ENCODE results near the gene CELF2.

CELF2 gene

GRCh38 chr10:11159543-11160215, 142.0 kb downstream of the CELF2 start:
- no peak for DNase-seq

DNA sequence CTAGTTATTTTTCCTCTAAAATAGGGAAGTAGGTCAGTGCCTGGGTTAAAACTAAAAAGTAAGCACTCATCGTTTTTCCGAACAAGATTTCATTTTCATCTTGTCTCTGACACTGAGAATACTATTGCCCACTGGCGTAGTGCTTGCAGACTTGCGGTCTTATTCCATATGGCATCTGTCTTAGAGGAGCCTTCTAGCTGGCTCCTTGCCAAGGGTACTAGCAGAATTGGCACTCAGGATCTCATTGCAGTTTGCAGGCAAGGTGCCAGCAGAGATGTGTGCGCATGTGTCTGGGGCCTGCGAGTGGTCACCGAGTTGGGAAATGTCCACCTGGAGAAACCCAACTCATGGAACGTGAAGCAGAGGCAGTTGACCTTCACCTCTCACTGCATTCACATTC, 143.4 kb downstream of the CELF2 start:
- DNase-seq = no peak

DNA sequence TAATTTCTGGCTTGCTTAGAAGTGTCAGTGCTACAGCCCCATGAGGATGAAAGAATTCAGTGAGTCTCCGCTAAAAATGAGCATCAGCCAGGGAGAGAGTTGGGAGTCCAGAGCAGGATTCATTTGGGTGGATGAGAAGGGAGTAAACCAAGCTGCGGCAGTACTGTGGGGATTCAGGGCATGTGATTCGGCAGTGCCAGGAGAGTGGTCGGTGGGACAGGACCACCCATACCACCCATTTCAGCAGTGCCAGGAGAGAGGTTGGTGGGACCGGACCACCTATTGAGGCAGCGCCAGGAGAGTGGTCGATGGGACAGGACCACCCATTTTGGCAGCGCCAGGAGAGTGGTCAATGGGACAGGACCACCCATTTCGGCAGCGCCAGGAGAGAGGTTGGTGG, 144.2 kb downstream of the CELF2 start:
- no peak for DNase-seq

DNA sequence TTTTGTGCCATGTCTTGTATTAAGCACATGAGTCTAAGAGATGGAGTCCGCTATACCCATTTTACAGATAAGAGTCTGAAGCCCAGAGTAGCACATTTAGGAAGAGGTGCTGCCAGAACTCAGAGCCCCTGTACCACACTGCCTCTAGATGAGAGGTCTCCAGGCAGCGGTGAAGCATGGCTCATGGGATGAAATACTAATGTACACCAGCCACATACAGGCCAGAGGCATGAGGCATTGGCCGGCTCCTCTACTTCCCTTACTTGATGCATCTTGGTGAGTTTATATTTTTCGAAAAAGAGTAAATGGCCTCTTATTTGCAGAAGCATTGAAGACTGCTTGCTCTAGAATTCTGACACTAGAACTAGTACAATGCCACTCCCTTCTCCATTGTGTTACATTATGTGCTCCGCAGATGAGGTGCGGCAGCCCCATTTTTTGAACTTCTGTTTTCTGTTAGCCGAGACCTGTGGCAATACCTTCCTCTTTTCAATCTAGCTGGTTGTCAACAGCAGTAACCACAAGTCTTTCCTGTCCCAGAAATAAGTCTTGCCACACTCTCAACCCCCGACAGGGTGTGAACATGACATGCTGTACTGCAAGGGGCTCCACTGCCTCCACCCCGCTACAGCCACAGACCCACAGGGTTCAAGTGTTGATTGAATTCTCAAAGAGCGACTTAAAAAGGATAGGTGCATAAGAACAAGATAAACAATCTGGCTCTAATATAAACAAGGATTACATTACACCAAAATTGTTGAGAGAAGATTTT, 145.3 kb downstream of the CELF2 start:
- DNase-seq = peak; percentile 96

- DNase-seq = no peak
Measured at GRCh38 chr10:11163780-11164550, 146.3 kb downstream of the CELF2 start.

DNA sequence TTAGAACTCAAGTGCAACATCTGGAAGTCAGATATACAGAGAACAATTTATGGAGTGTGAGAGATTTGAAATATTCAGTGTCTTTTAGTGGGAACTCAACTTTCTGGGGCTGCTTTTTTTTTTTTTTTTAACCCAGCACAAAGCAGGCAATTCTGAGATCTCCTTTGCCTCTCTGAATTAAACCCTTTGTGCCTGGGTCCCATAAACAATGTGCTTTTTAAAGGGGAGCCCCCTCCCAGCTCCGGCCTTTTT, 146.8 kb downstream of the CELF2 start:
- no peak for DNase-seq

DNA sequence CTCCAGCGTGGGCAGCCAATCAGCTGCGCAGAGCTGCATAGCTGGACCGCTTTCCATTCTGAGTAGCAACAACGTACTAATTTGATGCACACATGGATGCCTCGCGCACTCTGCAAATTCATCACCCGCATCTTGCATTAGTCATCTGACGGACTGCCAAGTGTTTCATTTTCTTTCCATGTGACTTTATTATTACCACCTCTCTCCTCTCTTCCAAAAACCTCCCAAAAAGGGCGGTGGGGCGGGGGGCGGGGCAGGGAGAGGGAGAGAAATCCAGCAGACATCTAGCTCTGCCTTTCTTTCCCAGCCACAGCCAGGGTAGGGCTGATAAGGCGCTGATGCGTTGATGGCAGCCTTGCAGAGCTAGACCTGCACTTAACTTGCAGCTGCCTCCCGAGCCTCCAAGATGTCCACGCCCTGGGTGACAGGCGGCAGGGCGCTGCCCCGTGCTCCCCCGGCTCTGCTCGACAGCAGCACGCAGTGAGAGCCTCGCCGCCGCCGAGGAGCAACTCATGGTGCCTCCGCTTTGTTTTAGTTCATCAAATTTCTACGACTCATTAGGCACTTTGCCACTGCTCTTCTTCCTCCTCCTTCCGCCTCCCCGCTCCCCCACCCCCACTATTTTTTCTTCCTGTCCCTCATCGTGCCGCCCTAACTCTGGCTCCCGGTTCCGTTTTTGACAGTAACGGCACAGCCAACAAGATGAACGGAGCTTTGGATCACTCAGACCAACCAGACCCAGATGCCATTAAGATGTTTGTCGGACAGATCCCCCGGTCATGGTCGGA, 147.3 kb downstream of the CELF2 start:
- peak; percentile 88 for DNase-seq

- peak; percentile 91 for DNase-seq
Measured at GRCh38 chr10:11165591-11166543, 148.2 kb downstream of the CELF2 start.

DNA sequence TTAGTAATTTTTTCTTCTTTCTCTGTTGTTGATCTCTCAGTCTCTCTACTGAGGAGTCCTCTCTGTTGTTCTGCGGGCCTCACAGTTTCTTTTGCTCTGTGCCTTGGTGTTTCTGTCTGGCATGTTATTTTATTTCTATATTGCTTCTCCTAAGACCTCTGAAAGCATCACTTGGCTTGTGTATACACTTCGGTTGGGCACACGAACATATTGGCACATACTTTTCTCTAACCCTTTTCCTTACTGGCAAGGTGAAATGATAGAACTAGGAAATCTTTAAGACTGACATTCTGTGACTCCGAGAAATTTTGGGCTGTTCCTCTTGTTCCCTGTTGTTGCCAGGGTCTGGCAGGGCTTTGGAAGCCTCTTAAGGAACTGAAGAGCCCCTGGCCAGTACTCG, 148.9 kb downstream of the CELF2 start:
- no peak for DNase-seq

- no peak for DNase-seq
Measured at GRCh38 chr10:11167233-11167966, 149.7 kb downstream of the CELF2 start.

GRCh38 chr10:11168423-11169090, 150.9 kb downstream of the CELF2 start:
- DNase-seq = no peak

DNA sequence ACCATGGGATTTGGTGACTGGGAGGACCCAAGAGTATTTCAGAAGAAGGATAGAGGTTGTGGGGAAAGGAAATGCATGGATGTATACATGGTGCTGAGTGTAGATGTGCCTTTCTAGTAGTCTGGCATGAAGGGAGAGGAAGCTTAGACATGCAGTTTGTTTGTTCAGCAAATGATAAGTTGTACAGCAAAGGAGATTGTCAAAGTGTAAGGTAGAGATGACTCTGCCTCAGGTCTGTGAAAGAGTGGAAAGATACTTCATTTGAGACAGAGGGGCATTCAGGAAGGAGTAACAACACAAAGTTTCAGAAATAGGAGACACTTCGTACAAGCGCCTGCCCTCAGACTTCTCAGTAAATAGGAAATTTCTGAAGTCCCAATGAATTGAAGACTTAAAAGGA, 152.3 kb downstream of the CELF2 start:
- DNase-seq = no peak

DNA sequence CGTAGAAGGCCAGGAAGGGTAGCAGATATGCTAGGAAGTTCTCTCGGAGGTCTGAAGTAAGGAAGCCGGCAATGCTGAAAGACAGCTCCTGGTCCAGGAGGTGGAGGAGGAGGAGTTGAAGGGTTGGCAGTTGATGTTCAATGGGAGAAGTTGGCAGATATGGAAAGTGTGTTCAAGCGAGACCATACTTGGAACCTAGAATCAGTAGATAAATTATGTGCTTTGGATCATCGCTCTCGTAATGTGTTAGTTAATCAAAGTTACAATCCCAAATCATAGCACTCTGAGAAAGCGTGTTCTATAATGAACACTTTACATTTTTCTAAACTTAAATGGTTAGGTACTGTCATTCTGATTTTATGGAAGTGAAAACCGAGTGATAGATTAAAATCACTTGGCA, 152.9 kb downstream of the CELF2 start:
- no peak for DNase-seq

DNA sequence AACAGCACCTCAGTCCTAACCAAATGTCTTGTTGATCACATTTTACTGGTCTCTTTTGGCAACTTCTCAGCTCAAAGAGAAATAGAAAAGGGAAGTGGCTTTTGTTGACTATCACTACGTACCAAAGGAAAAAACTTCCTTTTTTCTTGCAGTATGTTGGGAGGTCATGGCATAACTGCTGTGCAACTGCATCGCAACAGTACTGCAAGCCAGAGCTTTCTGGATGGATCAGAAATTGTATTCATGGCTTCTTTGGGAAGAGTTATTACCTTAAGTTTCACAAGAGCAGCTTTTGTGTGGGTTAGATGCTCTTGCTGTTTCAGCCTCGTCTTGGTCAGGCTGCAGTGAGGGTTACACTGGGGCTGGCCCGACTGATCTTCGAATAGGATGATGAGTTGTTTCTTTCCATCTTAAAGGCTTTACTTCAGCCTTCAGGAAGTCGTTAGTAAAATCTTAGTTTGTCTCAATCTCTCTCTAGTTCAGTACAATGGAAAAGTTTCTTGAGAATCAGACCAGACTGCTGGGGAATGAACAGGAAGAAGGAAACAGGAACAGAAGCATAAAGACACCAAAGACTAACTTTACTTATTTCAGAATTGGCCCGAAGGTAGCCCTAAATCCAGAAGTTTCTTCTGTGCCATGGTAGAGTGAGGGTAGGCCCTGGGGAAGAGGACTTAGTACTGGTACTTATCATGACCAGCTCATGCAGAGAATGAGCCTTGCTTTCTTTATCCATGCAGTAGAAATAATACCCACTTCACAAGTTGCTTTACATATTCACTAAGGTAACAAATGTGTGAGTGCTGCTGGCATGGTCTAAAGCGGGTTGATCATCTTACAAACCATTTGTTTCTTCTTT, 153.6 kb downstream of the CELF2 start:
- DNase-seq = no peak

- DNase-seq = no peak
Measured at GRCh38 chr10:11173042-11173441, 155.4 kb downstream of the CELF2 start.

DNA sequence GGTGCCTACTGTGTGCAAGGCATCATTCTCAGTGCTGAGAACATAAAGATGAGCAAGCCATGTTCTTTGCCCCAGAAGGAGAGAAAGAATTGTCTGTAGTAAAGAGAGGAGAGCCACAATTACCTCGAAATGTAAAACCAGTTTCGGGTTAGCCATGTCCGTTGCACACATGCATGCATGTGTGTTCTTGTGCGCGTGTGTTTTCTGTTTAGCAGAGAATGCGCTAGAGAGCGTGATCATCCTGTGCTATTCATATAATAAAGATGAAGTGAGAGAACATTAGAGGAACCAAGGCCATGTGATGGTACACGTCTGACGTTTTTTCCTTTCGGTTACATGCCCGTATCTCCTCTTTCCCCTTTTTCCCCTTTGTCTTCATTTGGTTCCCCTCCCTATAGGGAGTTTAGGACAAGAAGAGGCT, 158.2 kb downstream of the CELF2 start:
- no peak for DNase-seq

DNA sequence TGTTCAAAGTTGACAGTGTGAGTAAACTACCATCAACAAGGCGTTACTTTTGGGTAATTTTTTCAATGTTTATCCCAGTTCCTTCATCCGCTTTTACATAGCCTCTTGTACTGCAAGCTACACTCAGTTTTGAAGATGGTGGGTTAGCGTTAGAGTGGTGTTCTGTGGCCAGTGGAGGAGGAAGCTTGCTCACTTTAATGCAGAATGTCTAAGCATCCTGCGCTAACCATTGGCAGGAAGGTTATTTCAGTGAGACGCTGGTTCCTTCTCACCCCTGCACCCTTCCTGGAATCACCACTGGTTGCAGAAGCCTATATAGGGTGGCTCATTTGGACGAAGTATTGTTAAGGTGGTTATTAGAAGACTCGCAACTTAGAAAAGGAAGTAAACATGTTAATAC, 159.1 kb downstream of the CELF2 start:
- peak; percentile 68 for DNase-seq

DNA sequence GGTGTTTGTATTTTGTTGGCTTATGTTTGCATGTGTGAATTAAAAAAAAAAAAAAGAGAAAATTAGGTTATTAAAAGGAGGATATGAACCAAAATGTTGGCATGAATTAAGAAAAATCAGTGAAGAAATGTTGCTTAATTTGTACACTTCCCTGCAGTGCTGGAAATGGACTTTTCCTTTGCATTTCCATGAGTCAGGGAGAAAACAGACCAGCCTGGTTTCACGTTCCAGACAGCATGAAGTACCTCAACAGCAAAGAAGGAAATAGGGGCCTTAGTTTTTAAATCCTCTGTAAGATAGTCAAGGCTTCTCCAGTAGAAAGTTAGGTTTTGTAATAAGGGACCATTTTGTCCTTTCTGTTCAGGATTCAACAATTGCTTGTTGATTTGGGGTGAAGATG, 159.7 kb downstream of the CELF2 start:
- DNase-seq = no peak

DNA sequence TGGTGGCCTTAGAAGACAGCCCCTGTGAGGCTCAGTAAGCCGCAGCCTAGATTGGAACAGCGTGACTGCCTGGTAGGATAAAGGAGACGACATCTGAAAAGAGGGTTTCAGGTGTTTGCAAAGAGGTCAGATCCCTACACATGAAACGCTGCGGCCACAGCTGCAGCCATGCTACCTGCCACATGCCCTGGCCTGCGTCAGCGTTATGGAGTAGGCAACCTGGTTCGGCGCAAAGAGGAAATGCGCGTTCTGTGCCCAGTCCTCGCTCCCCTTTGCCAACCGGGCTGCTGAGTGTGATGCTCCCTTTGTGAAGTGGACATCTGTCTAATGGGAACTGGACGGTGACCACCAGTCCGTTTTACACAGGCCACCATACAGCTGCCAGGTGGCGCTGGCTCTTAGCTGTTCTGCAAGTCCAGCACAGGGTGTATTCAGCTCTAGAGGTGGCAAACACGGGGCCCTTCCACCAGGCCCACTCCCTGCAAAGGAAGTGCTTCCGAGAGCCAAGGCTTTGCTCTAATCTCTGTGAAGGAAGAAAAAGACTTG, 160.3 kb downstream of the CELF2 start:
- no peak for DNase-seq

All from CD4-positive, alpha-beta T cell treated with Interleukin-4 for 4 hours (primary cell).